OCI-M2 (cell line): ENCODE measurements around the gene MAP3K6.
A peak's percentile ranks its signal among the peaks of the same experiment; 100 is the strongest.

Source experiments
- DNase-seq: peaks from one replicate; lab custom pipeline; 2025; ENCODE audit not compliant: unreplicated experiment; lab: John Stamatoyannopoulos, UW

The MAP3K6 gene

DNA sequence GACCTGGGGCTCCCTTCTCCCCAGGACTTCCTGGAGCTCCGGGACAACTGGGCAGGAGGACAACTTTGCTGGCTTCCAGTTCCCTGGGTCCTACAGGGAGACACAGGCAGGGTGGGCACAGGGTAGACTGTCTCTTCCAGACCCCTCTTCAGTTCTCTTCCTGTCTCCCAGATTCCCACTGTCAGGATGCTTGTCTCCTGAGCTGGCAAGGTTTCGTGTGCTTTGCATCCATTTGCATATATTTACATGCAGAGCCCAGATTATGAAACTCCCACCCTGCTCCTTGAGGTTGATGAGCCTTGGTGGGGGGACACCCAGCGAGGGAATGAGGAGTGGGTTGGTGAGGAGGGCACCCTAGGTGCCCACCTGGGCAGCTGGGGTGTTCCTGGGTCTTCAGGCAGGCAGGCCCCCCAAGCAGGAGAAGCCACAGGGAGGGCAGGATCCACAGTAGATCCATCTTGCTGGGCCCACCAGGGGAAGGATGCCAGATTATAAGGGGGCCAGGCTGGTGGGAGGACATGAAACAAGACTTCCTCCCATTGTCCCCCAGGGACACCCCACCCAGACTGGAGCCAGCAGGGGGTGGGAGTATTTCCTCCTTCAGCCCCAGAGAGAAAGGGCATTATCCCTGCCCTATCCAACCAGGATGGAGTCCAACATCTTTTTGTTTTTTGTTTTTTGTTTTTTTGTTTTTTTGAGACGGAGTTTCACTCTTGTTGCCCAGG, 7.8 kb upstream of the MAP3K6 start, which contains the start of gene FCN3:
Gene FCN3, minus strand, starts transcription at position 463 of the 725 bp plus-strand sequence. Its CDS starts 6 bp downstream, at position 457.
- DNase-seq, result no peak

- no peak for DNase-seq
These were observed 6.3 kb upstream of the MAP3K6 start for GRCh38 chr1:27372808-27373690.

- DNase-seq, result no peak
These were observed 5.5 kb upstream of the MAP3K6 start for GRCh38 chr1:27372022-27372807.

- no peak for DNase-seq
These were observed 2.3 kb upstream of the MAP3K6 start for GRCh38 chr1:27368869-27369582.

DNA sequence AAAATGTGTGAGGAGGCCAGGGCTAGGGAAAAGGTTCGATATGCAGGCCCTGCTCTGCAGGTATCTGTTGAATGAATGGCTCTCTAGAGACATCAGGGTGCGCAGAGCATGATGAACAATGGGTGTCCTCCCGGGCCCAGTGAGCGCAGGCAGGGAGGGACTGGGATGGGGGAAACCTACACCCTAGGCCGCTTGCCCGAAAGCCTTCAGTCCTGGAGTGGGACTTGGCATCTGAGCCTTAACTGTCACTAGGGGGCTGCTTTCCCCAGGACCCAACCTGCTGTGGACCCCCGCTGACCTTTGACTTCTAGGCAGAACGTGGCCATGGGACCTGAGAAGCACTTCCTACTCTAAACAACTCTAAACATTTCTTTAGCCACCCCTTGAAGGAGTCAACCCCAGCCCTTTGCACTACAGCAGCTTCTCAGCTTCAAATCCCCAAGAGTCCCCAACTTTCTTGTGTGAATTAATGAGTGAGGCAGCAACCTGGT, 444 bp upstream of the MAP3K6 start:
- no peak for DNase-seq

GRCh38 chr1:27366113-27366410, 699 bp downstream of the MAP3K6 start:
- DNase-seq, result no peak

DNA sequence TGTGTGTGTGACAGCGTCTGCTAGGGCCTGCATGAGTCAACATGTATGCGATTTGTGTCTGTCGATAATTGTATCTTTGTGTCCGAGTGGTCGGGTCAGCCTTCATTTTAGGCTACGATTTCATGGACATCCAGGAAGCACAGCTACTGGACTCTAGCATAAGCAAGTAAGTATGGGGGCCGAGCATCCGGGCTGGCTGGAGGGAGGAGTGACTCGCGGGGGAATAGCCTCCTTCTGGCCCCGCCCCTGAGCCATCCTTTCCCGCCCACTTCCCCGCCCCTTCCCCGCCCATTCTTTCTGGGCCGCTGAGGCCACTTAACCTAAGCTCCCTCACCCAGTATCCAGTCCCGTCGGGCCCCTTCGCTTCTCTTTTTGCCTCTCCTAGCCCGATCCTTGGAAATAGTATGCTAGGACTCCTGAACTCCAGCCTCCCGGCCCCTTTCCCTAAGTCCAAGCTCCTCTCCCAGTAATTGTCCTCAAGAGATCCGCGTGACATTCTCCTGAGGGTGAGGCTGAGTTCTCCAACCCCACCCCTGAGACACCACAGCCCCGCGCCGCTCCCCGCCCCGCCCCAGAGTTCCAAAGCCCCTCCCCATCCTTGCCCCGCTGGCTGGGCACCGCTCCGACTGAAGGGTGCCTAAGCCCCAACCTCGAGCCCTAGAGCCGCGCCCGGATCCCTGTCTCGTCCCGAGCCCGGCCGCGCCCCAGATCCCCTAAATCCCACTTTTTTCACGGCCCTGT, 1.2 kb downstream of the MAP3K6 start:
- peak; percentile 80 for DNase-seq

DNA sequence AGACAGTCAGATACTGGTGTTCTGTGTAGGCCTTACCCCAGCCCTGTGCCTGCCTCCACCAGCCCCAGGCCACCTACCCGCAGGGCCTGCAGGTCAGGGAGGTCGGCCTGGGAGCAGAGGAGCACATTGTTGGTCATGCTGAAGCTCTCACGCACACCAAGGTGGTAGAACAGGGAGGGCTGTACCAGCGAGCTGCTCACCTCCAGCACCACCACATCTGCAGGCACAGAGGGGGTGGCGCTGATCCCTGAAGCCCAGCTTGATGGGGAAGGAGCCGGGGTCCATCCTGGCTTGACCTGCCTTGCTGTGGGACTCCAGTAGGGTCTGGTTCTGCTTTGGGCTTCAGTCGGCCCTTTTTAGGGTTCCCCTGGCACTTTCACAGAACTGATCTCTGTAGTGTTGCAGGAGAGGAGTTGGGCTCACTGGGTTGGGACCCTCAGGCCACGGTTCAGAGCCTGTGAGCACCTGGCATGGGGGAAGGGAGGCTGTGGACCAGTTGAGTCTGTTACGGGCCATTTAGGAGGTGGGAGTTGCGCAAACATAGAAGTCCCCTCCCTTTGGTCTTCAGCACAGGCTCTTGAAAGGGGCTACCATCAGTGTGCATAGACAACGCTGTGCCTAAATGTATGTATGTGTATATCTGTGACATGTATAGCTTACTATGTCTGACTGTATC, 1.9 kb downstream of the MAP3K6 start:
- DNase-seq, result no peak

- no peak for DNase-seq
These were observed 2.7 kb downstream of the MAP3K6 start for GRCh38 chr1:27363766-27364695.

DNA sequence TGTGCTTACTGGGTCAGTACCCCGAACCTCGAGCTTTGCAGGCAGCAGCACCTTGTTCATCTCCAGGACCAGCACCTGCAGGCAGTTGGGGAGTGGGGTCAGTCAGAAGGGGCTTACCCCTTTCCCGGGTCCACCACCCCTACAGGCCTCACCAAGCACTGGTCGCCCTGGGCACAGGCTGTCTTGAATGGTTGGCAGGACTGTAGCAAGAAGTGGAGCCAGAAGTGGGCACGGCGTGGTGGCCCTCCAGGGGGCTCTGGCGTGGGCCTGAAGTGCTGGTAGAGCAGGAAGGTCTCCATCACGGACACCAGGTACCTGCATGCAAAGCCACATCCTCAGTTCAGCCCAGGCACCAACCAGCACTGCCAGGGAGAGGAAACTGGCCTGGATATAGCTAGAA, 5.2 kb downstream of the MAP3K6 start:
- DNase-seq, result no peak

GRCh38 chr1:27361044-27361402, 5.7 kb downstream of the MAP3K6 start:
- DNase-seq, result no peak

DNA sequence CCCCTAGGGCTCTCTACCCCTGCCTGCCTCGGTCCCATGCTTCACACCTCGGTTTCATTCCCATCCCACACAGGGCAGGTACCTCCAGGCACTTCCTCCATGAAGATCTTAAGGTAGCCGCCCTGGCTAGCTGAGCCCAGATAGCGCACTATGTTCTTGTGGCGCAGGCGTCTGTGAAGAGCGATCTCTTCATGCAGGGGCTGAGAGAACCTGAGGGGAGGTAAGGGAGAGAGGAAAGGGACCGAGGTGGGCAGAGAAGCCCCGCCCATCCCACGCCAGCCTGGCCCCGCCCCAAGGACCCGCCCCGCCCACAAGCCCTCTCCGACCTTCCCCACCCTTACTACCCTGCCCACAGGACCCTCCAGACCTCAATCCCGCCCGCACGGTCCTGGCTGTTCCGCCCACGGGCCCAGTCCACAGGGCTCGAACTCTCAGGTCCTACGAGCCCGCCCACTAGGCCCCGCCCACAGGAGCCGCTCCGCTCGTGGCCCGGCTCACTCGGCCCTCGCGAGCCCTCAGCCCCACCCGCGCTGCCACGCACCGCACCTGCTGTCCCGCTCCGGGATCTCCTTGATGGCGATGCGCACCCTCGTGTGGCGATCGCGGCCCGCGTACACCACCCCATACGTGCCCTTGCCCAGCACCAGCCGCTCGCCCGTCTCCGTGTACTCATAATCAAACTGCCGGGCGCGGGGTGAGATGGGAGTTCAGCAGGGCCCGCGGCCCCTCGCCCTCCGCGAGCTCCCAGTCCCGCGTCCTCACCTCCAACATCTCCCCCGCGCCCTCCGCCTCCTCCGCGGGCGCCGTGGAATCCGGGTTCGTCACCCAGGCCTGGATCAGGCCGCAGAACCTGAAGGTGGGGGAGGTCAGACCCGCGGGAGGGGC, 6.4 kb downstream of the MAP3K6 start:
- no peak for DNase-seq

DNA sequence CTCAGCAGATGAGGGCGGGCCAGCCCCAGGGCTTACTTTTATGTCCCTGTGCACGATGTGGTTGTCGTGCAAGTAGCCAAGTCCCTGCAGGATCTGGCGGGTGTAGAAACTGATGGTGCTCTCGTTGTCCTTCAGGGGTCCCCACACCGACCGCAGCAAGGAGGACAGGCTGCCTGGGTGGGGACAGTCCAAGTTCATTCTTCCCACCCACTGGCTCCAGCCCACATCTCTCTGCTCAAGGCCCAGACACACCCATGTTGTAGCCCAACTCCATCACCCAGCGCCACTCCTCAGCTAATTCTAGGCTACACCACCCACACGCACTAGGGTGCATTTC, 7.0 kb downstream of the MAP3K6 start:
- DNase-seq, result no peak

- DNase-seq, result no peak
These were observed 7.8 kb downstream of the MAP3K6 start for GRCh38 chr1:27358928-27359313.

- no peak for DNase-seq
These were observed 8.5 kb downstream of the MAP3K6 start for GRCh38 chr1:27358038-27358927.

- no peak for DNase-seq
These were observed 9.3 kb downstream of the MAP3K6 start for GRCh38 chr1:27357281-27358037.
